ENCODE data around the gene SLC12A8. TPM values are rescaled to one million over a fixed set of nuclear protein-coding genes. Genes with fewer than 3 reads are reported as not detected.
"Not testable (repeated sequence)": the region's sequence is repeated elsewhere in the genome, so short reads cannot be mapped to it uniquely, and the experiment has no call there.

The SLC12A8 gene
- total and polyA plus RNA-seq, 2 of the 13 experiments (the other 11 are each of a cell fraction or from before 2014, with no cell fraction given), result 0.44 to 0.71 TPM

DNA sequence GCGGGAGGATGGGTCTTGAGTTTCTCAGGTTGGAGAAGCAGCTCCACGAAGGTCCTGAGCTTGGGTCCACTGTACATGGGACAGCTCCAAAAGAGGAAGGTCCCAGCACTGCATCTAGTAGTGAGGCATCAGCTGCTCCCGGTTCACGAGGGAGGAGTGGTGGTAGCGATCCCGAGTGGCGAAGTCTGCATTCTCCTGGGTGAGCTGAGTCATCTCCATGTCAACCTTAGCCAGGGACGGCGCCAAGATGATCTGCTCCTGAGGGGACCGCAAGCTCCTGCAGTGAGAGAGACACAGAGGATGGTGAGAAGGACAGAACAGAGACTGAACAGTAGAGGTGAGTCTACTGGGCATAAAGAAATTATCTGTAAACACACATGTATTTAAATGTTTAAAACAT lies 128.8 kb downstream of the SLC12A8 start:
- ChIA-PET POLR2A (interaction anchor here (0.6 kb wide), 1 partner anchor 1470 kb away, joined by 3 read pairs; no protein-coding TSS in a partner anchor), CTCF (ENCODE audit: low intra/inter-chr PET ratio, low total read pairs) (no interaction called here)
- no peak overlapping the region for H3K4me3 ChIP-seq (replicated peaks in 1 of 3; ENCODE audit: insufficient read depth in 1 of 3, low read depth in 2 of 3, low read length in 3 of 3)
- DNase-seq (ENCODE audit: low spot score) (no peak), FAIRE-seq (no peak), ATAC-seq (no peak; the same call in 2 of the 3 replicates)
- no peaks in the 10 kb centered on the region for H4K20me1 ChIP-seq (ENCODE audit: insufficient read depth, low read length)
- peaks cover 0 to 1% of the 10 kb centered on the region in 2 experiments; a peak in 2 of 5 replicates for H3K27me3 ChIP-seq (ENCODE audit: control insufficient read depth in 1 of 2, insufficient read depth in 2 of 2, low read length in 2 of 2)
- in situ Hi-C loops (cut with HindIII; ENCODE audit: extremely low pct_ligation_motif_present, low pct_unique_long_range_greater_than_20kb) (no loop called here), intact Hi-C loops (cut with micrococcal nuclease; ENCODE audit: unreplicated experiment) (no loop called here)
- peak; percentile 6; the same call in 1 of the 2 replicates for TF ChIP-seq ZBTB33 (CRISPR knock-in tag; IDR thresholded peaks at IDR 0.05)
- no peak for TF ChIP-seq ARID4A (CRISPR knock-in tag; IDR thresholded peaks at IDR 0.05; ENCODE audit: borderline replicate concordance)
- WGBS (ENCODE audit: low lambda C conversion rate), result 45% methylated on average over 10 of the region's 10 CpGs
- H3K36me3 ChIP-seq (replicated peaks in 1 of 2; ENCODE audit: control insufficient read depth in 1 of 2, insufficient read depth in 2 of 2, low read length in 2 of 2), result no peaks in the 10 kb centered on the region
- no TSS peak for BruUV-seq (replicated peaks)
- no peak overlapping the region for H3K27ac ChIP-seq (ENCODE audit: extremely low read length, insufficient read depth, low read length)
- peaks cover 24% of the 10 kb centered on the region for H3K4me1 ChIP-seq (ENCODE audit: insufficient read depth, low read length)
- H3K79me2 ChIP-seq (ENCODE audit: insufficient read depth, low read length), result no peaks in the 10 kb centered on the region
- no peak overlapping the region for H3K9ac ChIP-seq (ENCODE audit: insufficient read depth, low read depth, low read length)
- H3K9me3 ChIP-seq (ENCODE audit: low read length), result no peaks in the 10 kb centered on the region
- H3K4me2 ChIP-seq (ENCODE audit: low read depth, low read length), result no peak overlapping the region
- H2AFZ ChIP-seq (ENCODE audit: low read length), result no peak overlapping the region

- H3K79me2 ChIP-seq (ENCODE audit: insufficient read depth, low read length); intact Hi-C loops (cut with micrococcal nuclease; ENCODE audit: unreplicated experiment): not testable (repeated sequence)
Observed at GRCh38 chr3:125082339-125082738, 130.2 kb downstream of the SLC12A8 start.

More at GRCh38 chr3:125082339-125082738, 130.2 kb downstream of the SLC12A8 start:
- H3K4me1 ChIP-seq (ENCODE audit: insufficient read depth, low read length), result peaks cover 24% of the 10 kb centered on the region
- H3K36me3 ChIP-seq (replicated peaks in 1 of 2; ENCODE audit: control insufficient read depth in 1 of 2, insufficient read depth in 2 of 2, low read length in 2 of 2); H3K4me2 ChIP-seq (ENCODE audit: low read depth, low read length); H3K9ac ChIP-seq (ENCODE audit: insufficient read depth, low read depth, low read length); POLR2A ChIA-PET; DNase-seq (ENCODE audit: low spot score); H3K27me3 ChIP-seq (ENCODE audit: control insufficient read depth in 1 of 2, insufficient read depth in 2 of 2, low read length in 2 of 2); H4K20me1 ChIP-seq (ENCODE audit: insufficient read depth, low read length); H3K4me3 ChIP-seq (replicated peaks in 1 of 3; ENCODE audit: insufficient read depth in 1 of 3, low read depth in 2 of 3, low read length in 3 of 3); in situ Hi-C loops (cut with HindIII; ENCODE audit: extremely low pct_ligation_motif_present, low pct_unique_long_range_greater_than_20kb); H2AFZ ChIP-seq (ENCODE audit: low read length); FAIRE-seq; ATAC-seq; BruUV-seq (replicated peaks); H3K9me3 ChIP-seq (ENCODE audit: low read length); CTCF ChIA-PET (ENCODE audit: low intra/inter-chr PET ratio, low total read pairs); H3K27ac ChIP-seq (ENCODE audit: extremely low read length, insufficient read depth, low read length): not testable (repeated sequence)
- WGBS (ENCODE audit: low lambda C conversion rate), result 60% methylated on average over 1 of the region's 4 CpGs

Measured in HepG2 (cell line).